GM21717 (cell line): ENCODE measurements around the gene CCL13.

ENCODE experiments used
- ATAC-seq: cut with Tn5 transposase; IDR thresholded peaks from one replicate; pipeline ENCODE4 v1.9.1; 2021; ENCODE audit warnings: mild to moderate bottlenecking, moderate library complexity; ENCODE audit not compliant: unreplicated experiment

Gene CCL13

DNA sequence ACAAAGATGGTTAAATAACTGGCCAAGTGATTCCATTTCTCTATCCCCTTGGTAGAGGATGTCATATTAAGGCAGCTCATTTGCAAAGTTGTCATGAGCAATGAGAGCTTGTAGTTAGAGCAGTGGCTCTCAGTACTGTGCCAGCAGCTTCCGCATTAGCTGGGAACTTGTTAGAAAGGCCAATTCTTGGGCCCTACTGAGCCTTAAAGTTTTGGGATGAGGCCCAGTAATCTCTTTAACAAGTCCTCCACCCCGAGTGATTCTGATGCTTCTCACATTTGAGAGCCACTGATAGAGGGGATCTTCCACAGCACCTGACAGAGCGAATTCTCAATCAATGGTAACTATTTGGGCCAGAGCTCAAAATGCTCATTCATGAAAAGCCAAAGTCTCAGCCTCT, 26.9 kb downstream of the CCL13 start:
- no peak for ATAC-seq

DNA sequence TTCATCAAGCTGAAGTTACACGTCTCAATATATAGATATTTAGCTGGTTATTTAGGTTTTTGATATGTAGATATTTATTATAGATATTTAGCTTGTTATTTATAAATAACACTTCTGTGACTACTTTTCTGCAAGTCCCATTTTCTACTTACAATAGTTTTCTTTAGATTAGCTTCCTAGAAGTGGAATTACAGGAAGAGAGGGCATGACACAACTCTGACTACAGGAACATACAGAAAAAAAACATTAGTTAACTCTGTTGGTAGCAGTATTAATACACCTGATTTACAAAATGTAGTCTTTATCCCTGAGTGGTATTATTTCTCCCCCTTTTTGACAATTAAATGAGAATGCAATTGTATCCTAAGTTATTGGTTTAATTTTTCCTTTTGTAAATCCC, 28.0 kb downstream of the CCL13 start:
- no peak for ATAC-seq

DNA sequence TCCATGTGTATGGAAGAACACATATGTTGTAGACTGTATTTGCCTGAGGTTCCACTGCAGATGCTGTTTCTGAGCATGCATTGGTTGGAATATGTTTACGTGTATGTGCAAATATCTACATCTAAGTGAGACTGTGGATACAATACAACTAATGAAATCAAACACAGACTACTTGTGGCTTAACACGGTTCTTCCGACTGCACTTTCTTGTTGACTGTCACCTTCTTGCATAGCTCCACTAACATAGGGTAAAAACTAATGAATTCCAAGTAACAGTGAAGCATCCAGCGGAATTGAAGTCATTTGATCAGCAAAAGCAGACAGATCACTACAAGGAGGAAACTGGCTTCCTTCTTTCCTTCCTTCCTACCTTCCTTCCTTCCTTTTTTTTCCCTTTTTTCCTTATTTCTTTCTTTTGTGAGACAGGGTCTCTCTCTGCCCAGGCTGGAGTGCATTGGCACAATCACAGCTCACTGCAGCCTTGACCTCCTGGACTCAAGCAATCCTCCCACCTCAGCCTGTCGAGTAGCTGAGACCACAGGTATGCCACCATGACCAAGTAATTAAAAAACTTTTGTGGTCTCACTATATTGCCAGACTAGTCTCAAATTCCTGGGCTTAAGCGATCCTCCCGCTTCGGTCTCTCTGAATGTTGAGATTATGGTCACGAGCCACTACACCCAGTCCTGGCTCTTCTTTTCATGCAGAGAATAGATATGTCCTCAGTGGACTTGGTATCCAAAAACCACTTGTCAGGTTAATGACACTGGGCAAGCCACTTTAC, 28.7 kb downstream of the CCL13 start:
- ATAC-seq = no peak

DNA sequence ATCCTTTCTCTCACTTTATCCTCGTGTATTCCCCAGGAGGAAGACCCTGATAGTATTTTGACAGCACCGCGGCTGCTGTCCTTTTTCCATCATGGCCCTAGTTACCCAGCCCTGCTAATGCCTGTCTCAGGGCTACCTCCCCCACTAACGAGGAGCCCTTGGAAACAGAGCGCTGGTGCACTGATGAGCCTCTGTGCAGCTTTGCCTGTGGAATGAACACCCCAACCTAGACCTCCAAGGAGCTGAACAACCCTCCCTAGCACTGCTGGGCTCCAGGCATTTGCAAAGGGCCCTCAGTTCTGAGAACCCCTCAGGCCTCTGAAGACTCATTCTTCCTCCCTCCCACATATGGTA, 30.0 kb downstream of the CCL13 start:
- no peak for ATAC-seq

DNA sequence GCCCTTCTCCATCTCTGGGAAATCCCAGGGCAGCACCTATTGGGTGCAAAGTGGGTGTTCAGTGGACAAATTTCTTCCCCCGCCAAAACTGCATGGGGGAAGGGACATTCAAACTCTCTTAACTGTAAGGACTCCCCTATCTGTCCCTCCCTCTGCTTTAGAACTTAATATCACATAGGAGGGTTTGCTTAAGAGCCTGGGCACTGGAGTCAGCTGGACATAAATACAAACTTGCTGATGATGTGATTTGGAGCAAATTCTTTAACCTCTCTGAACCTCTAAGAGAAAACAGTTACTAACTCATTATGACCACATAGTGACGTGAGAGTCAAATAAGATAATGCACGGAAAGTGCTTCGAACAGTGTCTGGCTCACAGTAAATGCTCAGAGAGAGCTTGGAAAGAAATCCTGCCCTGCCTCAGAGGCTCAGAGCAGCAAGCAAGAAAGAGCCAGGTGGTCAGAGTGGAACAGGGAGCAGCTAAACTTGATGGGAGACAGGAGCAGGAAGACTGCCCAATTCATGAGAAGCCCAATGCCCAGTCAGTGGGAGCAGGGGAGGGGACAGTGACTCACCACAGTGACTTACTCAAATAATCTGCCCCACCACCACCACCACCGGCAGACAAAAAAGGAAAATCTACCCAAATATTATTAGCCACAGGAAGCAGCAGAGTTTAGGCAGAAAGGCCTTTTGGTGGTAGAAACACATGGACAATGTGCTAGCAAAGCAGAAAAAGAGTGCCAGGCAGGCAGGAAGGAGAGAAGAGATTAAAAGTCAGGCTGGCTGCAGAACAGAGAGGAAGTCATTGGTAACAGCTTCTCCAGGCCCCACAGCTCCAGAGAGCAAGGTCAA, 30.6 kb downstream of the CCL13 start:
- no peak for ATAC-seq

DNA sequence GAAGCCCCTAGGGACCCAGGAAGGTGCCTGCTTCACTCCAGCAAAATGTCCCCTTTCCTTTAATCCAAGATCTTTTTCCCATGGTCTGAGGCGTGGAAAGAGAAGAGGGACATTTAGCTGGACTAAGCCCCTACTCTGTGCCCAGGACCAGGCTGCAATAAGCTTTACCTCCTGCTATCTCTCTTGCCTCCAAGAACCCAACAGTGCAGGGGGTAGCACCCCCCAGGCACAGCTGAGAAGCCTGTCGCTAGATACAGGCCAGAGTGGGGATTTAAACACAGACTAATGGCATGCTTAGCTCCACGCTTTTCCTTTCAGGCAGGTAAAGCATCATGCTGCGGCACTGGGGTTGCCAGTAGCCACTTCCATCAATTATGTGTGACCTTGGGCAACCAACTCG, 31.3 kb downstream of the CCL13 start:
- no peak for ATAC-seq

DNA sequence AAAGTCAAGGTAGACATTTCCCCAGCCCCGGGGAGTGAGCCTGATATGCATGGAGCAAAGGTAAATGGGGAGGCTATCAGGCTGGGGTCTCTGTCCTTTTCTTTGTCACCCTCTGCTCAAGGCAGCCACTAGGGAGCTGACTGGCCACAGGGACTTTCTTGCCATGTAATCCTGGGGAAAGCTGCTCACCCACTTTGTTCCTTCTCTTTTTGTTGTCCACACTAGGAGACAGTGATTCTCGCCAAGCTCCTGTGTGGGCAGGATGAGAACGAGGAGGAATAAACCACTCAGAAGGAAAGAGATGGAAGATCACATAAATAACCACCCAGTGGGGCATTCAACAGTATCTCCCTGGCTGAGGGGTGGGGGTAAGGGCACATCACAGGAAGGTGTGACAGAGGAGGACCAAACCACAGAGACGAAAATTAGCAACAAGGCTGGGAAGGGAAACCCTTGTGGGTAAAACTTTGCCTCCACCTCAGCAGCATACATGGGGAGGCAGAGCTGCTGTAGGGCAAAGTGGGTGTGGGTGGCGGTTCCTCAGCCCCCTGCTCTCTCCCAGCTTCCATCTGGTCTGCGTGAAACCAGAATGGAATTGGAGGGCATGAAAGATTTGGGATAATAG, 33.0 kb downstream of the CCL13 start:
- ATAC-seq = no peak

DNA sequence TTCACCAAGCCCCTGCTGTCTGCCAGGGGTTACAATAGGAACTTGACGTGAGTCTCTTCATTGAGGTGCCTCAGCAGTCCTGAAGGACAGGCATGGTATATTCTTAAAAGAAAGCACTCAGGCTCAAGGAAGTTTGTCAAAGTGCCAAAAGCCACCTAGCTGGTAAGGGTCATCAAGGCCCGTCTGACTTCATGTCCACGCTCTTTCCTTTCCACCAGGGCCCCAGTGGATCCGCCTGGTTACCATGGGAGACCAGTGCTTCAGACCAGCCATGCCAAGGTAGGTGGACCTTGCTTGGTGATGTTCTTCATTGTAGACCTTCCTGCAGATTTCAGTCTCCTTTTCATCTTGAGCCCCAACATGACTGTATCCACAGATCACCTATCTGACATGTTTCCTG, 34.4 kb downstream of the CCL13 start:
- no peak for ATAC-seq

DNA sequence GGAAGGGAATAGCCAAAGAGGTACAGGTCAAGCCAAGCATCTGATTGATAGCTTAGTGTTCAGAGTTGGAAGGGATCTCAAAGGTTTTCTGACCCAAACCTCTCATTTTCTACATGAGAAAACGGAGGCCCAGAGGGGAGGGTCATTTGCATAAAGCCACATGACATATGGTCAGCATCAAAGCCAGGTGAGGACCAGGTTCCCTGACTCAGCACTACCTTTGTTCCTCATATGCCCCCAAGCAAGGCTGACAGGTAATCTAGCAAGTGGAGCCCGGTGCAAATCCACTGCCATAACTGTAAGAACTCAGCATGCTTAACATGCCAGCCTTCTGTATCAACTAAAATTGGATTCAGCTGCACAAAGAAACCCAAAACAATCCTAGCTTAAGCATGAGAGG, 35.0 kb downstream of the CCL13 start:
- no peak for ATAC-seq

DNA sequence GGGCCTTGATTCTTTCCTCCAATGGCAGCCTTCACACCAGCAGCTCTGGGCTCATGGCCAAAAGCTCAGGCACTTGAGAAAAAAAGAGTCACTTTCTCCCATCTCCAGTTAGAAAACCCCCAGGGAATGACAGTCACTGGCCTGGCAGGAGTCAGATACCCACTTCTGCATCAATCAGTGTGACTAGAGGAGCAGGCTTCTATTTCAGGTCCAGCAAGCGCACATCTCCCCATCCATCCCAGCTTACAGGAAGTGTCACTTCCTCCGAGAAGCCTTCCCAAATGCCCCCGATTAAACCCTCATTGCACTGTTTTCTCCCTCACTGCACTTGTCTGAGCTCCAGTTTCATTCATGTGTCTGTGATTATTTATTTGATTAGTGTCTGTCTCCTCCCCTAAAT, 37.1 kb downstream of the CCL13 start:
- ATAC-seq = no peak

DNA sequence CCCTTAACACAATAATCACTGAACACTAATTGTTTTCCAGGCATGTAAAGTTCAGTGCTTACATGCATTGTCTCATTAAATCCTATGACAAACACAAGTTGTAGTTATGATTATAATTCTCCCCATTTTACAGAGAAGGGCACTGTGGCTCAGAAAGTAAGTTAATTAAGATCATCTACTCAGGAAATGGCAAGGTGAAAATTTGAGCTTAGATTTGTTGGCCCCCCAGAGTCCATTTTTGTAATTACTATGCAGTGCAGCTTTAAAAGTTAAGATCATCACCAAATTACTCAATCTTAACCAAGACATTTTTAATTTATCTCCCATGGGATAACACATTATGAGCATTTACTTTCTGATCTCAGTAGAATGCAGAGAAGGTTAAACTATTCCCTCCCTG, 41.0 kb downstream of the CCL13 start:
- no peak for ATAC-seq

DNA sequence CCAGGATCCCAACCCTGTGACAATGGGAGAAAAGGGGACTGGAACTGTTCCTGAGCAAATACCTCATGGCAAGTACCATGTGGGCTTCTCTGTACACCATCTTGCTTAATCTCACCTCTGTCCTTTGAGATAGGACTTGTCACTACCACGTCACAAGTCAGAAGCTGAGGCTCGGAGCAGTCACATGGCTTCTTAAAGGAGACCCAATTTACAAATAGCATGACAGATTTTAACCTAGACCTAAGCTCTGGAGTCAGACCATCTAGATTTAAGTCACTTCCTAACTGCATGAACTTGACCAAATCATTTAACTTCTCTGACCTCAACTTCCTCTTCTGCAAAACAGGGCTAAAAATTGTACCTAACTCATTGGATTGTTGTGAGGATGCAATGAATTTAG, 42.7 kb downstream of the CCL13 start:
- ATAC-seq = no peak

DNA sequence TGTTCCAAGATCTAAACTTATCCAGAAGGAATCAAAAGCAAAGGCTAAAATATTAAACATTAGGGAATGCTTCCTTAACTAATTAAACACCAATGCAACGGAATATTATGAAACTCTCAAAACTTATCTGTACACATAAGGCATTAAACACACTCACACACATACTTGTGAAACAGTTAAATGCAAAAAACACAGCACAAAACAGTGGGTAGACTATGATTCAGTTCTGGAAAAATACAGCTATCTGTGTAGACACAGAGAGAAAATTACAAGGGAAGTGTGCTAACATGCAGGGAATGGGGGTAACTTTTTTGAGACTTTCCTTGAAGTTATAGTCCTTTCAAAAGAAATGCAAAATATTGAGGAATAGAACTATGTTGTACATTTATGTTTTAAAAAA, 43.4 kb downstream of the CCL13 start:
- ATAC-seq = no peak

DNA sequence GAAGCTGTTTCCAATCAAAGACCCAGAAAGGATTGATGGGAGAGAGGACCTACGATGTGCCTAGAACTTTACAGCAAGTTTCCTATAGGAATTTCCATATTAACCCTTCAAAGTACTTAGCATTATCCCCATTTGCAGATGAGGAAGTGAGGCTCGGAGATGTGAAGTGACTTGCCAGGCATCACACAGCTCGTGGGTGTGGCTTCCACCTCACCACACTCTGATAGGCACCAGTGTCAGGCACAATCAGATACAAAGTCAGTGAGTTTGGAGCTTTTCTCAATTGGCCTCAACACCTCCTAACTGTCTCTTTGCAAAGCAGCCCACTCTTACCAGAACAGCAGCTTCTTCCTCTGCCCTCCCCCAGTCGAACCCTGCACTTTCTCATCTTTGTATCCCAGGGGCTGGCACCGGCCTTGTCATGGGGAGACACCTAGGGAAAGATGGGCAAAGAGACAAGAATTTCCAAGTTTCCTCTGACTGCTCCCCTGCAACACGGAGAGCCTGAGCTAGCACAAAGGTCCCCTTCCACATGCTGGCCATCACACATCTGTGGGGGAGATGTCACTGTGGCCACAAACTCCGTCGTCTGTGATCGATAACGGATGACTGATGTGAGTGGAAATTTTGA, 44.1 kb downstream of the CCL13 start:
- ATAC-seq = no peak

DNA sequence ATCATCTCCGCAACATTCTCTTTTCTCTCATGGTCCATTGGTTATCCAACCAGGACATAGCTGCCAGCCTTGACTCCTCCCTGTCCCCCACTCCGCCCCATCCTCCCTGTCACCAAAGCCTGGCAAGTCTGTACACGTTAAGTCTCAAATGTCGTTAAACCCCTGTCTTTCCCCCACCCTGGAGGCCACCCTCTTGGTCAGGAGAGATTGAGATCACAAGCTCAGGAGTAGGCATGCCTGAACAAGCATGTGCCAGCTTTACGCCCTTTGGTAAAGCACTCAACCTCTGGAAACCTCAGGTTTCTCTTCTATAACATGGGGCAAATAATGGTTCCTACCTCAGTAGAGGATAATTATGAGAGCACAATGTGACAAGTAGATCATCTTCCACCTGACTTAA, 44.9 kb downstream of the CCL13 start:
- no peak for ATAC-seq

DNA sequence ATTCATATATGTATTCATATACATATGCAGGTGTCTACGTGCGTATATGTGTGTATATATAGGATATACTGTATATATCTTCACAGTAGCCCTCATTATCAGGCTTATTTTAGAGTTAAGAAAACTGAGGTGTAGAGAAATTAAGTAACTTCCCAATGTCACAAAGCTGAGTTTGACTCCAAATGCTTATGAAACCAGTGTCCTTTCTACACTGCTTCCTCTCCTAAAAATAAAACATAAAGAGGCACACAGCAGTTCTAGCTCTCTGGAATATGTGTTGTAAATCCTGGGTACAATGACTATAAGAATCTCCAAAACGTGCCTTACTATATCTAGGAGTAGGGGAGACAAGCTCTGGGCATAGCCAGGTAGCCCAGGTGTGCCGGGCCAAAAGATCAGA, 46.7 kb downstream of the CCL13 start:
- ATAC-seq = no peak

DNA sequence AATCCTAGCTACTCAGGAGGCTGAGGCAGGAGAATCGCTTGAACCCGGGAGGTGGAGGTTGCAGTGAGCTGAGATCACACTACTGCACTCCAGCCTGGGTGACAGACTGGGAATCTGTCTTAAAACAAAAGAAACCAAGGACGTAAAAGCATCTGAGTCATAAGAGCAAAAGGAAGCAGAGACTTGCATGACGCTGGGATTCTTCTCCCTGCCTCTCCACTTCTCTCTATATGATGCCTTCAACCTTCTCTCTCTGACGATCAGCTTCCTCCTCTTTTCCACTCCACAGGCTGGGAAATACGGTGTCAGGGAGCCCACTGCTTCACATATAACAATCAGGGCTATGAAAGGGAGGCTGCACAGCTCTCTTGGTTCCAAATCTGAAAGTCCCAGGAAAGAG, 49.9 kb downstream of the CCL13 start:
- no peak for ATAC-seq
